ENCODE data around the gene ATP9A. TPM values are rescaled to one million over a fixed set of nuclear protein-coding genes. Genes with fewer than 3 reads are reported as not detected.

Gene ATP9A
- total and polyA plus RNA-seq, 10 of the 15 experiments (the other 5 are each of a cell fraction or from before 2014, with no cell fraction given), result 0.03 to 0.81 (median 0.14) TPM

DNA sequence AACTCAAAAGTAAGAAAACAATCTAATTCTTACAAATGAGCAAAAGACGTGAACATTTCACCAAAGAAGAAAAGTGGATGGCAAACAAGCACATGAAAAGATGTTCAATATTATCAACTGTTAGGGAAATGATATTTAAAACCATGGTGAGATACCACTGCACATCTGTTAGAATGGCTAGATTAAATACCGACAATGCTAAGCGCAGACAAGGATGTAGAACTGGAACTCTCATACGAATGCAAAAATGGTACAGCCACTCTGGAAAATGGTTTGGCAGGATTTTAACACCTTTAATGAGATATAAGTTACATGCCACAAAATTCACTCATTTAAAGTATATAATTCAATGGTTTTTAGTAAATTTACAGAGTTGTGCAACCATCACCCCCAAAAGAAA is 181.0 kb downstream of the ATP9A start:
- no TSS peak for BruUV-seq (replicated peaks)
- no peaks in the 10 kb centered on the region; the same call in 1 of the 2 replicates for H3K4me1 ChIP-seq (ENCODE audit: control insufficient read depth, insufficient read depth, low read length)
- 72% methylated on average over 4 of the region's 4 CpGs for WGBS (ENCODE audit: insufficient coverage, insufficient replicate concordance, low lambda C conversion rate, missing lambda C conversion rate)
- DNase-seq (ENCODE audit: low read depth, low spot score), result no peak
- TF ChIP-seq CBX3 (IDR thresholded peaks at IDR 0.05; ENCODE audit: borderline replicate concordance, low read depth) (no peak), TCF12 (IDR thresholded peaks at IDR 0.05; ENCODE audit: low read depth, low read length) (no peak), MYC (IDR thresholded peaks at IDR 0.05; ENCODE audit: insufficient read depth, insufficient read length, insufficient replicate concordance, low read length, severe bottlenecking) (no peak), NRF1 (conservative IDR thresholded peaks at IDR 0.05; ENCODE audit: low read depth, low read length) (no peak), FOXK2 (IDR thresholded peaks at IDR 0.05) (no peak), EGR1 (IDR thresholded peaks at IDR 0.05; ENCODE audit: borderline replicate concordance in 1 of 2, low read depth in 2 of 2, low read length in 2 of 2) (no peak), TAF1 (IDR thresholded peaks at IDR 0.05; ENCODE audit: borderline replicate concordance, low read depth, low read length) (no peak)
- TF ChIP-seq, protein P1, sequence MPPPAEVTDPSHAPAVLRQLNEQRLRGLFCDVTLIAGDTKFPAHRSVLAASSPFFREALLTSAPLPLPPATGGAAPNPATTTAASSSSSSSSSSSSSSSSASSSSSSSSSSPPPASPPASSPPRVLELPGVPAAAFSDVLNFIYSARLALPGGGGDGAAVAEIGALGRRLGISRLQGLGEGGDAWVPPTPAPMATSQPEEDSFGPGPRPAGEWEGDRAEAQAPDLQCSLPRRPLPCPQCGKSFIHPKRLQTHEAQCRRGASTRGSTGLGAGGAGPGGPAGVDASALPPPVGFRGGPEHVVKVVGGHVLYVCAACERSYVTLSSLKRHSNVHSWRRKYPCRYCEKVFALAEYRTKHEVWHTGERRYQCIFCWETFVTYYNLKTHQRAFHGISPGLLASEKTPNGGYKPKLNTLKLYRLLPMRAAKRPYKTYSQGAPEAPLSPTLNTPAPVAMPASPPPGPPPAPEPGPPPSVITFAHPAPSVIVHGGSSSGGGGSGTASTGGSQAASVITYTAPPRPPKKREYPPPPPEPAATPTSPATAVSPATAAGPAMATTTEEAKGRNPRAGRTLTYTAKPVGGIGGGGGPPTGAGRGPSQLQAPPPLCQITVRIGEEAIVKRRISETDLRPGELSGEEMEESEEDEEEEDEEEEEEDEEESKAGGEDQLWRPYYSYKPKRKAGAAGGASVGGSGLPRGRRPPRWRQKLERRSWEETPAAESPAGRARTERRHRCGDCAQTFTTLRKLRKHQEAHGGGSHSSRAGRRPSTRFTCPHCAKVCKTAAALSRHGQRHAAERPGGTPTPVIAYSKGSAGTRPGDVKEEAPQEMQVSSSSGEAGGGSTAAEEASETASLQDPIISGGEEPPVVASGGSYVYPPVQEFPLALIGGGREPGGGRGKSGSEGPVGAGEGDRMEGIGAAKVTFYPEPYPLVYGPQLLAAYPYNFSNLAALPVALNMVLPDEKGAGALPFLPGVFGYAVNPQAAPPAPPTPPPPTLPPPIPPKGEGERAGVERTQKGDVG (CRISPR knock-in tag; IDR thresholded peaks at IDR 0.05), result no peak
- TF ChIP-seq, protein P2, sequence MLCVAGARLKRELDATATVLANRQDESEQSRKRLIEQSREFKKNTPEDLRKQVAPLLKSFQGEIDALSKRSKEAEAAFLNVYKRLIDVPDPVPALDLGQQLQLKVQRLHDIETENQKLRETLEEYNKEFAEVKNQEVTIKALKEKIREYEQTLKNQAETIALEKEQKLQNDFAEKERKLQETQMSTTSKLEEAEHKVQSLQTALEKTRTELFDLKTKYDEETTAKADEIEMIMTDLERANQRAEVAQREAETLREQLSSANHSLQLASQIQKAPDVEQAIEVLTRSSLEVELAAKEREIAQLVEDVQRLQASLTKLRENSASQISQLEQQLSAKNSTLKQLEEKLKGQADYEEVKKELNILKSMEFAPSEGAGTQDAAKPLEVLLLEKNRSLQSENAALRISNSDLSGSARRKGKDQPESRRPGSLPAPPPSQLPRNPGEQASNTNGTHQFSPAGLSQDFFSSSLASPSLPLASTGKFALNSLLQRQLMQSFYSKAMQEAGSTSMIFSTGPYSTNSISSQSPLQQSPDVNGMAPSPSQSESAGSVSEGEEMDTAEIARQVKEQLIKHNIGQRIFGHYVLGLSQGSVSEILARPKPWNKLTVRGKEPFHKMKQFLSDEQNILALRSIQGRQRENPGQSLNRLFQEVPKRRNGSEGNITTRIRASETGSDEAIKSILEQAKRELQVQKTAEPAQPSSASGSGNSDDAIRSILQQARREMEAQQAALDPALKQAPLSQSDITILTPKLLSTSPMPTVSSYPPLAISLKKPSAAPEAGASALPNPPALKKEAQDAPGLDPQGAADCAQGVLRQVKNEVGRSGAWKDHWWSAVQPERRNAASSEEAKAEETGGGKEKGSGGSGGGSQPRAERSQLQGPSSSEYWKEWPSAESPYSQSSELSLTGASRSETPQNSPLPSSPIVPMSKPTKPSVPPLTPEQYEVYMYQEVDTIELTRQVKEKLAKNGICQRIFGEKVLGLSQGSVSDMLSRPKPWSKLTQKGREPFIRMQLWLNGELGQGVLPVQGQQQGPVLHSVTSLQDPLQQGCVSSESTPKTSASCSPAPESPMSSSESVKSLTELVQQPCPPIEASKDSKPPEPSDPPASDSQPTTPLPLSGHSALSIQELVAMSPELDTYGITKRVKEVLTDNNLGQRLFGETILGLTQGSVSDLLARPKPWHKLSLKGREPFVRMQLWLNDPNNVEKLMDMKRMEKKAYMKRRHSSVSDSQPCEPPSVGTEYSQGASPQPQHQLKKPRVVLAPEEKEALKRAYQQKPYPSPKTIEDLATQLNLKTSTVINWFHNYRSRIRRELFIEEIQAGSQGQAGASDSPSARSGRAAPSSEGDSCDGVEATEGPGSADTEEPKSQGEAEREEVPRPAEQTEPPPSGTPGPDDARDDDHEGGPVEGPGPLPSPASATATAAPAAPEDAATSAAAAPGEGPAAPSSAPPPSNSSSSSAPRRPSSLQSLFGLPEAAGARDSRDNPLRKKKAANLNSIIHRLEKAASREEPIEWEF (IDR thresholded peaks at IDR 0.05; ENCODE audit: insufficient replicate concordance, low read depth, low read length), result no peak
- H2AFZ ChIP-seq (ENCODE audit: control insufficient read depth, low read depth, low read length), result no peak overlapping the region
- RAD21 ChIA-PET (ENCODE audit: unreplicated experiment), result no interaction called here
- SMC1A ChIA-PET (ENCODE audit: uncharacterized antibody, unreplicated experiment), result no interaction called here
- intact Hi-C loops (cut with micrococcal nuclease; ENCODE audit: unreplicated experiment), result no loop called here
- in situ Hi-C loops (cut with MboI), result no loop called here
- ATAC-seq, result no peak
- CTCF ChIA-PET, result interaction anchor here (1.2 kb wide), 1 partner anchor 8 kb away, joined by 8 read pairs; no protein-coding TSS in a partner anchor
- H3K79me2 ChIP-seq (ENCODE audit: control insufficient read depth, insufficient read depth, low read length), result no peaks in the 10 kb centered on the region
- H3K27ac ChIP-seq (ENCODE audit: control insufficient read depth, insufficient read depth), result no peak overlapping the region
- FAIRE-seq, result no peak
- H3K9ac ChIP-seq (ENCODE audit: control insufficient read depth, insufficient read depth, low read length), result no peak overlapping the region
- H3K36me3 ChIP-seq (ENCODE audit: control insufficient read depth in 2 of 2, insufficient read depth in 2 of 2, low read length in 1 of 2), result no peaks in the 10 kb centered on the region
- POLR2A ChIA-PET, result interaction anchor here (0.6 kb wide), 1 partner anchor 294 kb away, joined by 3 read pairs; no protein-coding TSS in a partner anchor
- H3K9me3 ChIP-seq (replicated peaks; ENCODE audit: control insufficient read depth, insufficient read depth, low read length), result peaks cover 2% of the 10 kb centered on the region; the same call in 2 of the 3 replicates
- no peak overlapping the region for H3K4me2 ChIP-seq (ENCODE audit: control insufficient read depth, insufficient read depth)
- H4K20me1 ChIP-seq (ENCODE audit: control insufficient read depth, insufficient read depth), result no peaks in the 10 kb centered on the region
- peaks cover 0 to under 1% of the 10 kb centered on the region in 2 experiments; a peak in 1 of 4 replicates for H3K27me3 ChIP-seq (replicated peaks in 1 of 2; ENCODE audit: control insufficient read depth in 2 of 2, insufficient read depth in 2 of 2, low read length in 1 of 2)
- no peak overlapping the region for H3K4me3 ChIP-seq

Data from GM12878 (cell line).